GM23338 (cell line): Measurements from ENCODE around the gene WDR45B. TPM values are rescaled to one million over a fixed set of nuclear protein-coding genes. Genes with fewer than 3 reads are reported as not detected.

Source experiments
- ATAC-seq: fragments of 200-7000 bp; cut with Tn5 transposase; 3 replicates; pipeline ENCODE4 v1.9.1; 2020
- DNase-seq: peaks from one replicate; pipeline ENCODE4 v3.0.0-alpha.2; 2015; ENCODE audit warnings: low spot score
- H2AFZ ChIP-seq: fragments of 200-600 bp; sonication (generic); 2 replicates; pipeline ENCODE4 v1.8.0; 2016; ENCODE audit warnings: antibody characterized with exemption, mild to moderate bottlenecking, moderate library complexity
- H3F3A ChIP-seq: fragments of 200-600 bp; sonication (generic); replicated peaks from 2 replicates; pipeline ENCODE4 v1.8.0; 2017; ENCODE audit warnings: antibody characterized with exemption, mixed run types, low read depth
- H3K27ac ChIP-seq: fragments of 200-600 bp; sonication (generic); 2 replicates; pipeline ENCODE4 v1.6.1; 2016; ENCODE audit warnings: low read depth
- H3K27me3 ChIP-seq: fragments of 200-600 bp; sonication (generic); 2 replicates; pipeline ENCODE4 v1.8.0; 2016; ENCODE audit warnings: mild to moderate bottlenecking, mixed run types, moderate library complexity; ENCODE audit not compliant: insufficient read depth
- H3K36me3 ChIP-seq: fragments of 200-600 bp; sonication (generic); 2 replicates; pipeline ENCODE4 v1.8.0; 2016; ENCODE audit warnings: mild to moderate bottlenecking; ENCODE audit not compliant: insufficient read depth
- H3K4me1 ChIP-seq: fragments of 200-600 bp; sonication (generic); 2 replicates; pipeline ENCODE4 v1.8.0; 2016; ENCODE audit warnings: mild to moderate bottlenecking, moderate library complexity; ENCODE audit not compliant: insufficient read depth
- H3K4me2 ChIP-seq: fragments of 200-600 bp; sonication (generic); 2 replicates; pipeline ENCODE4 v1.7.1; 2017; ENCODE audit warnings: mixed run types
- H3K4me3 ChIP-seq: fragments of 200-600 bp; sonication (generic); 2 replicates; pipeline ENCODE4 v1.6.1; 2016; ENCODE audit warnings: mixed run types
- H3K79me2 ChIP-seq: fragments of 200-600 bp; sonication (generic); replicated peaks from 2 replicates; pipeline ENCODE4 v1.8.0; 2017; ENCODE audit warnings: mild to moderate bottlenecking; ENCODE audit not compliant: insufficient read depth
- H3K9me2 ChIP-seq: fragments of 200-600 bp; sonication (generic); 2 replicates; pipeline ENCODE4 v1.8.0; 2017; ENCODE audit not compliant: insufficient read depth
- H4K20me1 ChIP-seq: fragments of 200-600 bp; sonication (generic); replicated peaks from 2 replicates; pipeline ENCODE4 v1.8.0; 2017; ENCODE audit warnings: mild to moderate bottlenecking; ENCODE audit not compliant: insufficient read depth
- H3K27ac Mint-ChIP-seq: 2 replicates; pipeline ENCODE4 v1.8.0; 2020; ENCODE audit warnings: inconsistent platforms, mild to moderate bottlenecking, moderate library complexity, mixed read lengths
- H3K27me3 Mint-ChIP-seq: 3 replicates; pipeline ENCODE4 v1.8.0; 2022; ENCODE audit warnings: low read depth, mild to moderate bottlenecking, moderate library complexity, mixed read lengths, inconsistent platforms; ENCODE audit not compliant: insufficient read depth, poor library complexity
- H3K36me3 Mint-ChIP-seq: 3 replicates; pipeline ENCODE4 v1.8.0; 2021; ENCODE audit warnings: low read depth, mild to moderate bottlenecking, inconsistent platforms, moderate library complexity, mixed read lengths
- H3K4me1 Mint-ChIP-seq: 3 replicates; pipeline ENCODE4 v1.8.0; 2020; ENCODE audit warnings: mild to moderate bottlenecking, inconsistent platforms, mixed read lengths
- H3K4me3 Mint-ChIP-seq: 3 replicates; pipeline ENCODE4 v1.8.0; 2021; ENCODE audit warnings: moderate library complexity, mild to moderate bottlenecking, inconsistent platforms, mixed read lengths
- H3K9me3 Mint-ChIP-seq: 3 replicates; pipeline ENCODE4 v1.8.0; 2020; ENCODE audit warnings: moderate library complexity, mild to moderate bottlenecking, inconsistent platforms, mixed read lengths
- CTCF ChIP-seq, 2 experiments: fragments of 200-600 bp in 1 of 2; sonication (generic) in 1 of 2; conservative IDR thresholded peaks; 2 replicates each; pipeline versions ENCODE4 v1.5.1 to v1.6.1; 2016 to 2017; ENCODE audit warnings: antibody characterized with exemption in 2 of 2, low read depth in 2 of 2, mild to moderate bottlenecking in 2 of 2, moderate library complexity in 1 of 2
- ETS1 ChIP-seq: IDR thresholded peaks from 2 replicates; pipeline ENCODE4 v1.6.1; 2016; ENCODE audit warnings: antibody characterized with exemption
- EZH2 ChIP-seq: fragments of 200-600 bp; sonication (generic); IDR thresholded peaks from one replicate; pipeline ENCODE4 v1.8.0; 2017; ENCODE audit warnings: antibody characterized with exemption, mild to moderate bottlenecking, low read depth; ENCODE audit not compliant: unreplicated experiment
- EZH2phosphoT487 ChIP-seq: fragments of 200-600 bp; sonication (generic); IDR thresholded peaks from one replicate; pipeline ENCODE4 v1.8.1; 2018; ENCODE audit warnings: antibody characterized with exemption; ENCODE audit not compliant: unreplicated experiment
- JUNB ChIP-seq: IDR thresholded peaks from one replicate; pipeline ENCODE4 v1.6.1; 2016; ENCODE audit warnings: antibody characterized with exemption; ENCODE audit not compliant: unreplicated experiment
- POLR2AphosphoS5 ChIP-seq: IDR thresholded peaks from 2 replicates; pipeline ENCODE4 v1.6.1; 2016; ENCODE audit warnings: antibody characterized with exemption, low read depth
- REST ChIP-seq: IDR thresholded peaks from one replicate; pipeline ENCODE4 v1.6.1; 2018; ENCODE audit warnings: antibody characterized with exemption; ENCODE audit not compliant: unreplicated experiment
- STAT1 ChIP-seq: IDR thresholded peaks from one replicate; pipeline ENCODE4 v1.6.1; 2016; ENCODE audit warnings: antibody characterized with exemption; ENCODE audit not compliant: unreplicated experiment
- polyA plus RNA-seq: library from polyadenylated mRNA; unstranded; fragments of >200 nt; fragmentation: Nextera tagmentation; extraction: Ambion mirVana; gene quantifications from 2 replicates; pipeline ENCODE4 v1.2.1, GENCODE V29; 2016
- total RNA-seq: library from RNA; depleted of rRNA; stranded (reverse); fragments of >200 nt; shearing (Covaris generic); gene quantifications from 2 replicates; pipeline ENCODE4 v1.2.3, GENCODE V29; 2014

The WDR45B gene
- total and polyA plus RNA-seq, 2 experiments from 2014 or later, result 69.4 to 96.4 TPM

- no peak overlapping the region for H3K4me3 Mint-ChIP-seq
- DNase-seq (no peak), ATAC-seq (no peak)
- Histone ChIP-seq H4K20me1 (no peaks in the 10 kb centered on the region), H3K36me3 (no peaks in the 10 kb centered on the region), H3F3A (no peaks in the 10 kb centered on the region), H3K4me3 (no peak overlapping the region), H2AFZ (no peak overlapping the region), H3K27ac (no peak overlapping the region), H3K27me3 (no peaks in the 10 kb centered on the region), H3K79me2 (no peaks in the 10 kb centered on the region), H3K4me1 (no peaks in the 10 kb centered on the region), H3K4me2 (no peak overlapping the region), H3K9me2 (no peaks in the 10 kb centered on the region)
- peaks cover 9% of the 10 kb centered on the region for H3K27me3 Mint-ChIP-seq
- no peaks in the 10 kb centered on the region for H3K9me3 Mint-ChIP-seq
- H3K36me3 Mint-ChIP-seq, result no peaks in the 10 kb centered on the region; the same call in 2 of the 3 replicates
- TF ChIP-seq JUNB (no peak), STAT1 (no peak), ETS1 (no peak), EZH2 (no peak), REST (no peak)
- no peaks in the 10 kb centered on the region for H3K4me1 Mint-ChIP-seq
- no peak overlapping the region for H3K27ac Mint-ChIP-seq
Observed at GRCh38 chr17:82675476-82676245, 27.4 kb upstream of the WDR45B start.

- Histone ChIP-seq H3K36me3 (no peaks in the 10 kb centered on the region), H3K79me2 (no peaks in the 10 kb centered on the region), H3K4me1 (no peaks in the 10 kb centered on the region), H3K27me3 (no peaks in the 10 kb centered on the region), H3F3A (no peaks in the 10 kb centered on the region), H3K27ac (no peak overlapping the region), H3K4me3 (no peak overlapping the region), H4K20me1 (no peaks in the 10 kb centered on the region), H2AFZ (no peak overlapping the region), H3K9me2 (no peaks in the 10 kb centered on the region), H3K4me2 (no peak overlapping the region)
- DNase-seq (no peak), ATAC-seq (no peak)
- Mint-ChIP-seq H3K27me3 (peaks cover 9% of the 10 kb centered on the region), H3K36me3 (no peaks in the 10 kb centered on the region; the same call in 2 of the 3 replicates), H3K4me3 (no peak overlapping the region), H3K9me3 (no peaks in the 10 kb centered on the region), H3K27ac (no peak overlapping the region), H3K4me1 (no peaks in the 10 kb centered on the region)
- TF ChIP-seq EZH2 (no peak), JUNB (no peak), CTCF (conservative IDR thresholded peaks at IDR 0.05; ENCODE audit: low read depth in 2 of 2) (no peak), EZH2phosphoT487 (no peak), POLR2AphosphoS5 (no peak)
Observed at GRCh38 chr17:82674656-82675475, 26.6 kb upstream of the WDR45B start.
